Epithelial cell of proximal tubule (primary cell): Measurements from ENCODE around the gene MYO6. TPM values are rescaled to one million over a fixed set of nuclear protein-coding genes. Genes with fewer than 3 reads are reported as not detected.
"Not testable (repeated sequence)": the region's sequence is repeated elsewhere in the genome, so short reads cannot be mapped to it uniquely, and the experiment has no call there.

ENCODE experiments used
- DNase-seq: peaks from one replicate; pipeline ENCODE4 v3.0.0-alpha.2; 2011; ENCODE audit warnings: low read depth
- H3K4me3 ChIP-seq: 2 replicates; pipeline ENCODE4 v1.5.1; 2011; ENCODE audit warnings: low read depth, mild to moderate bottlenecking, low read length
- CTCF ChIP-seq: conservative IDR thresholded peaks from 2 replicates; pipeline ENCODE4 v1.5.1; 2012; ENCODE audit warnings: low read depth, mild to moderate bottlenecking, low read length
- total RNA-seq: library from RNA; depleted of rRNA; stranded (reverse); fragments of >200 nt; gene quantifications from 2 replicates; pipeline ENCODE4 v1.2.3, GENCODE V29; 2015

MYO6 gene
- total RNA-seq, 1 donor from 2014 or later = 50.7 TPM

DNA sequence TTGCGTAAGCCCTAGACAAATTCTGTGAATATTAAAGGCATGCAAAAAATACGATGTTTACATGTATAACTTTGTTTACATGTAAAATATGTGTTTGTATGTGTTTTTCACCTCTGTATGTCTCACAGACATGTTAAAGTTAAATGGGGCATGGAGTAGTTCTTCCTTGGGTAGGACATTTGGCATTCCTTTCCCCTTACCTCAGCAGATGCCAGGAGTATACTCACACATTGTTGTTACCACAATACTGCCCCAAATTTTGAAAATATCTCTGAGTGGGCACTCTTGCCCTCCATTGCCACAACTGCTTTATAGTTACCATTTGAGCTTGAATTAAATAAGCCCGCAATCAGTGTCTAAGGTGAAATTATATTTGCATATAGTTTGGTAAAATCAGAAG, 147.5 kb downstream of the MYO6 start:
- H3K4me3 ChIP-seq = no peak overlapping the region
- no peak for TF ChIP-seq CTCF
- no peak for DNase-seq

GRCh38 chr6:75900216-75900615, 151.2 kb downstream of the MYO6 start:
- DNase-seq, H3K4me3 ChIP-seq: not testable (repeated sequence)

- not testable (repeated sequence) for DNase-seq, H3K4me3 ChIP-seq
These were observed 156.1 kb downstream of the MYO6 start for GRCh38 chr6:75905129-75905528.

DNA sequence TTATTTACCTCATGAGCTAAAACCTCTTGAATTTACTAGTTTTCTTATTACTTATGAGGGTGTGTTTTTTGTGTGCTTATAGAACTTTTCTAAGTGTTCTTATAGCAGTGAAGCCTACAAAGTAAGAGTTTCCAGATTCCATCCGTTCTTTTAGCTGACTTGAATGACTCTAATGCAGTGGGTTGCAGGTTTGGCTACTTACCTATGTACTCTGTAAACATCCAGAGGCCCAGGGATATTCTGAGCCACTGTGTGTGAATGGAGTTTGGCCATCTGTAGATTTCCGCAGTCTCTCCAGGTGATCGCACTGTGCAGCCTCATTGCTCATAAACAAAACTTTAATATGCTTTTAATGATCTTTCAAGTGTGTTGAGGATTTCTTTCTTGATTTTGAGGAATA, 157.8 kb downstream of the MYO6 start:
- no peak for TF ChIP-seq CTCF
- no peak overlapping the region for H3K4me3 ChIP-seq
- no peak for DNase-seq

DNA sequence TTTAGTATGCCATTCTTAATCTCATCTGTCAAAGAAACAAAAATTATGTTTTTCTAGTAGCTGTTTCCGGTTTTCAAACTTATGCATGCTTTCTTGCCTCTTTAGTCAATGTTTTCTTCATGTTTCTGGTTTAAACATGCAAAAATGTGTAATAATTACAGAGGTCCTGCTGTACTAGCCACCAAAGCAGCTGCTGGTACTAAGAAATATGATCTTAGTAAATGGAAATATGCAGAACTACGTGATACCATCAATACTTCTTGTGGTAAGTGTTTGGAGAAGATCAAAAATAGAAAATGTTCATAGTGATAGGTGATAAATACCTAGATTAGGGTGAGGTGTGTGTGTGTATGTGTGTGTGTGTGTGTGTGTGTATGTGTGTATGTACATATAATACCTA, 158.4 kb downstream of the MYO6 start:
- H3K4me3 ChIP-seq = no peak overlapping the region
- TF ChIP-seq CTCF = no peak
- DNase-seq = no peak

DNA sequence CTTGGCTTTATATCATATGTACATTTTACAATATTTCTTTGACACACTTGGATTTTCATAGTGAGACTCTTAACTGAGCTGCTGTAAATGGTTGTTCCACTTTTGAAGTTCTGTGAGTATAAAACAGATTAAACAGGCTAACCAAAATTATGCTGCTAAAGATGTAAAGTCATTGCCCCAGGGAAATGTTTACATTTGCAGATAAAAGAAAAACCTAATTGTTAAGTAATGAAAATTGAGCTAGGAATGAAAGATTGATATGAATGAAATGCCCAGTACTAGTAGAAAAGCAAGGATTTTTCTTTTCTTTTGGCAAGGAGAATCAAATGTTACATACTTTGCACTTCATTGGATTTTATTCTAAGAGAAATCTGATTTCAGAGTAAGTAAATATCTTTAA, 164.0 kb downstream of the MYO6 start:
- DNase-seq = no peak
- H3K4me3 ChIP-seq = no peak overlapping the region
- no peak for TF ChIP-seq CTCF

DNA sequence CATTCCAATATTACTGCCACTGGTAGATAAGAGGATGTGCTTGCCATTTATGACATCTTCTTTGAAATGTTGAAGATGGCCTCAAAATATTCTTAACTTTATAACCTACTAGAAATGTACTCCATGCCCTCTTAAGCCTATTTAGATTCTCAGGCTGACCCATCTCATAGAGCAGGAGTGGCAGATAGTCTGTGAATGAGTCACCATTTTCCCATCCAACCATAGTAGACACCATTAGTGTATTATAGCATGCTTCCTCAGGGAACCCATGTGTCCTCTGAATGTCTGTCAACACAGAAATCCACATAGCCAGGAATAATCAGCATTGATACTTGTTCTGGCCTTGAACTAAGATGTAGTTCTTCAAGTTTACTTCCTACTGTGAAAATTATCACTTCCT, 173.2 kb downstream of the MYO6 start:
- no peak overlapping the region for H3K4me3 ChIP-seq
- TF ChIP-seq CTCF = no peak
- no peak for DNase-seq

DNA sequence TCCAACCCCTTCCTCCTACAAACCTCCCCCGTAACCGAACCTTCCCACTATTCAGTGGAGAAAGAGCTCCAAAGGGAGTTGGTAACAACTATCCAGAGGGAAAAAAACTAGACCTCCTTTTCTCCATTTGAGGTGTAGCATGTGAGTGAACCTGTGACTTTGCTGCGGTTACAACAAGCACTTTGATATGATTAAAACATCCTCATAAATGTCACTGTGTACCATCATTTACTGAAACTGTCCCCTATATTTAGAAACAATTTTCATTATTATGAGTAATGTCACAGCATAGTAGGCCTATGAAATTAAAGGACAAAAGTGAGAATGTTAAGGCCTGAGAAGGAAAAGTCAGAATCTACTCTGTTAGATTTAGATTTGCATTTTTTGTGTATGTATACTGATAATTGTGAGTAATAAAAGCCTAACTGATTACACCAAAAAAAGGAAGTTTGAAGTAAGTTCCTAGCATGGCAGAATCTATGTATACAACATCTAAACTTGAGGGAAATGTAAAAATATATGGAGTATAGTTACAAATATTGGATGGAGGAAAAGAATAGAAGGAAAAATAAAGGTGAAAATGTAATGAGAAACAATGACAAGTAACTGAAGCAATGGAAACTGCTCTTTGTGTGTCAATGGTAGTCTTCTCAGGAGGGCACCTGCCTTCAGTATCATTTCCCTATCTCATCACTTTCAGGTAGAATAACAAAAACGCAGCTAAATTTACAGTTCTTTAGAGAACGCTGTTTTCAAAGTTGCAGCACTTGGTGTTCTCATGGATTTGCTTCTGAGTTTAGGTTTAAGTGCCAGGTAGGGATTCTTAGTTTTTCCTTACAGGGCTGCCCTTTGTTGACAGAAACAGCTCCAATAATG, 177.5 kb downstream of the MYO6 start:
- no peak for TF ChIP-seq CTCF
- DNase-seq = no peak
- H3K4me3 ChIP-seq = no peak overlapping the region
